Measurements from ENCODE around the gene ANKRD23. TPM values are rescaled to one million over a fixed set of nuclear protein-coding genes. Genes with fewer than 3 reads are reported as not detected.
A peak's percentile ranks its signal among the peaks of the same experiment; 100 is the strongest.

ANKRD23 gene
- total and polyA plus RNA-seq, 2 of the 13 experiments (the other 11 are each of a cell fraction or from before 2014, with no cell fraction given) = 1.5 to 1.6 TPM

DNA sequence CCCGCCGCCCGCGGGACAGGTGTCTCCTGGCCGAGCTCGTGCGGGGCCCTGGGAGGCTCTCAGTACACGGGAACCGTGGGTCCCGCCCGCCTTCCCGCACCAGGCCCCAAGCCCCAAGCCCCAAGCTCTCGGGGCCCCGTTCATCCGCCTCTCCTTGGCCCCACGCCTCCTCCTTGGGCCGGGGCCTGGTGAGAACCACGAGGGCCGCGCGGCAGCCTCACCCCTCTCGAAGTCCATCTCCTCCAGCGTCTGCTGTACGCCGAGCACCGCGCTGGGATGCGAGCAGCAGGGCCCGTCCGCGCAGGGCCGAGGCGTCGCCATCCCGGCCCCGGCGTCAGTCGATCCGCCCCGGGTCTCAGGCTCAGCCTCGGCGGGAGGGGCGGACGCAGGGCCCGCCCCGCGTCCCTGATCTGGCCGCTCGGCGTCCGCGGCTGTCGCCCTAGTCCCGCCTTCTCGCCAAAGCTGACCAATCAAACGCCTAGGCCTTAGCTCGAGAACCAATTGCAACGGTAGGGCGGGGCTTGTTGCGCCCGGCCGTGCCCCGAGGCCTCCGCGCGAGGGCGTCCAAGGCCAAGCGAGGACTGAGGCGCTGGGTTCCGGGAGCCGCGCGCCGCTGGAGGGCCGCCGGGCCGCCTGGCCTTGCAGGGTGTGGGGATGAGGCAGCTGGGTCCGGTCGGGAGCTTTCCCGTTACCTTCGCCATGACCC, 14.0 kb upstream of the ANKRD23 start, which contains the start of gene ANKRD39 (continued):
- TF ChIP-seq ZNF704 (CRISPR knock-in tag; IDR thresholded peaks at IDR 0.05; ENCODE audit: borderline replicate concordance) (peak; percentile 67), NR2F6 (IDR thresholded peaks at IDR 0.05) (no peak), NR2F6 (CRISPR knock-in tag; IDR thresholded peaks at IDR 0.05) (peak; percentile 35; the same call in 1 of the 2 replicates), BATF2 (CRISPR knock-in tag; IDR thresholded peaks at IDR 0.05) (no peak; the same call in 1 of the 2 replicates), ZNF451 (CRISPR knock-in tag; IDR thresholded peaks at IDR 0.05) (no peak; the same call in 1 of the 2 replicates), SNRNP70 (IDR thresholded peaks at IDR 0.05; ENCODE audit: low read depth, low read length) (no peak), ZNF317 (CRISPR knock-in tag; IDR thresholded peaks at IDR 0.05) (peak; percentile 62; the same call in 1 of the 2 replicates), CBX5 (CRISPR knock-in tag; IDR thresholded peaks at IDR 0.05; ENCODE audit: borderline replicate concordance) (no peak), ZNF274 (CRISPR knock-in tag; IDR thresholded peaks at IDR 0.05) (peak; percentile 92), ZNF547 (CRISPR knock-in tag; IDR thresholded peaks at IDR 0.05) (peak; percentile 91), ZSCAN9 (CRISPR knock-in tag; IDR thresholded peaks at IDR 0.05; ENCODE audit: borderline replicate concordance) (peak; percentile 71; the same call in 1 of the 2 replicates), ELK4 (CRISPR knock-in tag; IDR thresholded peaks at IDR 0.05; ENCODE audit: borderline replicate concordance) (peak; percentile 35; the same call in 1 of the 2 replicates)
- TF ChIP-seq, protein P1, sequence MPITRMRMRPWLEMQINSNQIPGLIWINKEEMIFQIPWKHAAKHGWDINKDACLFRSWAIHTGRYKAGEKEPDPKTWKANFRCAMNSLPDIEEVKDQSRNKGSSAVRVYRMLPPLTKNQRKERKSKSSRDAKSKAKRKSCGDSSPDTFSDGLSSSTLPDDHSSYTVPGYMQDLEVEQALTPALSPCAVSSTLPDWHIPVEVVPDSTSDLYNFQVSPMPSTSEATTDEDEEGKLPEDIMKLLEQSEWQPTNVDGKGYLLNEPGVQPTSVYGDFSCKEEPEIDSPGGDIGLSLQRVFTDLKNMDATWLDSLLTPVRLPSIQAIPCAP (CRISPR knock-in tag; IDR thresholded peaks at IDR 0.05; ENCODE audit: low read depth) = no peak
- TF ChIP-seq, protein P2, sequence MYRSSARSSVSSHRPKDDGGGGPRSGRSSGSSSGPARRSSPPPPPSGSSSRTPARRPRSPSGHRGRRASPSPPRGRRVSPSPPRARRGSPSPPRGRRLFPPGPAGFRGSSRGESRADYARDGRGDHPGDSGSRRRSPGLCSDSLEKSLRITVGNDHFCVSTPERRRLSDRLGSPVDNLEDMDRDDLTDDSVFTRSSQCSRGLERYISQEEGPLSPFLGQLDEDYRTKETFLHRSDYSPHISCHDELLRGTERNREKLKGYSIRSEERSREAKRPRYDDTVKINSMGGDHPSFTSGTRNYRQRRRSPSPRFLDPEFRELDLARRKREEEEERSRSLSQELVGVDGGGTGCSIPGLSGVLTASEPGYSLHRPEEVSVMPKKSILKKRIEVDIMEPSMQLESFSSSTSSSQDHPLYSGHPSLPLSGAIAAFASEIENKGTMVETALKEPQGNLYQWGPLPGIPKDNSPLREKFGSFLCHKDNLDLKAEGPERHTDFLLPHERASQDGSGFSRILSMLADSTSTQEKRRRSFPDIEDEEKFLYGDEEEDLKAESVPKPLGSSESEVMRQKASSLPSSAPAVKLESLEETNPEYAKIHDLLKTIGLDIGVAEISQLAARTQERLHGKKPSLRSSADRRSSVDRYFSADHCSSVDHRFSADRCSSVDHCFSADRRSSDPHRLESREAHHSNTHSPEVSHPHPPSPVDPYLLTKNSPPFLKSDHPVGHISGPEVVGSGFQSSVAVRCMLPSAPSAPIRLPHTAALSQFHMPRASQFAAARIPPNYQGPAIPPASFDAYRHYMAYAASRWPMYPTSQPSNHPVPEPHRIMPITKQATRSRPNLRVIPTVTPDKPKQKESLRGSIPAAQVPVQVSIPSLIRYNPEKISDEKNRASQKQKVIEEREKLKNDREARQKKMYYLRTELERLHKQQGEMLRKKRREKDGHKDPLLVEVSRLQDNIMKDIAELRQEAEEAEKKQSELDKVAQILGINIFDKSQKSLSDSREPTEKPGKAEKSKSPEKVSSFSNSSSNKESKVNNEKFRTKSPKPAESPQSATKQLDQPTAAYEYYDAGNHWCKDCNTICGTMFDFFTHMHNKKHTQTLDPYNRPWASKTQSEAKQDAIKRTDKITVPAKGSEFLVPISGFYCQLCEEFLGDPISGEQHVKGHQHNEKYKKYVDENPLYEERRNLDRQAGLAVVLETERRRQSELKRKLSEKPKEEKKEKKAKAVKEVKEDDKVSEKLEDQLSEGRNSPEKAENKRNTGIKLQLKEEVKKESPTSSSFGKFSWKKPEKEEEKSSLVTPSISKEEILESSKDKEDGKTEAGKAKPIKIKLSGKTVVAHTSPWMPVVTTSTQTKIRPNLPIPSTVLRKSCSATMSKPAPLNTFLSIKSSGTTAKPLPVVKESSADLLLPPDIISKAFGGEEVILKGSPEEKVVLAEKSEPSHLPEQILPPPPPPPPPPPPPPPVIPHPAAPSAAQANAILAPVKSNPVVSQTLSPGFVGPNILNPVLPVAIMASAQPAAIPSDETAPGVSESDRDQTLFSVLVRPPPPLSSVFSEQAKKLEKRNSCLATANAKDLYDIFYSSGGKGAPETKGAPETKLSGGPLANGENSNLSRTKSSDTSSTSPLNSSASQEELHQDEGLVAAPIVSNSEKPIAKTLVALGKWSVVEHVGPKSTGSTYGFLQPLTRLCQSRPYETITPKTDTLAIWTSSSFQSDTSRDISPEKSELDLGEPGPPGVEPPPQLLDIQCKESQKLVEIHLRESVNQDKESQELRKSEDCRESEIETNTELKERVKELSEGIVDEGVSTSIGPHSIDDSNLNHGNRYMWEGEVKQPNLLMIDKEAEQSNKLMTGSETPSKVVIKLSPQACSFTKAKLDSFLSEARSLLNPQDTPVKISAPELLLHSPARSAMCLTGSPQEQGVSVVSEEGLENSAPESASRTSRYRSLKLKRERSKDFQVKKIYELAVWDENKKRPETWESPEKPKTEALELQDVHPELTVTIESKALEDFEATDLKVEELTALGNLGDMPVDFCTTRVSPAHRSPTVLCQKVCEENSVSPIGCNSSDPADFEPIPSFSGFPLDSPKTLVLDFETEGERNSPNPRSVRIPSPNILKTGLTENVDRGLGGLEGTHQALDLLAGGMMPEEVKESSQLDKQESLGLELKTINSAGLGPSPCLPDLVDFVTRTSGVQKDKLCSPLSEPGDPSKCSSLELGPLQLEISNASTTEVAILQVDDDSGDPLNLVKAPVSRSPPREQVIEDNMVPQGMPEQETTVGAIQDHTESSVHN (CRISPR knock-in tag; IDR thresholded peaks at IDR 0.05) = no peak

All from HepG2 (cell line).